Kidney epithelial cell (primary cell): Measurements from ENCODE around the gene NEDD4. TPM values are rescaled to one million over a fixed set of nuclear protein-coding genes. Genes with fewer than 3 reads are reported as not detected.
A peak's percentile ranks its signal among the peaks of the same experiment; 100 is the strongest.

Experiments
- DNase-seq: peaks from one replicate; pipeline ENCODE4 v3.0.0-alpha.2; 2010; ENCODE audit warnings: low read depth
- H3K27me3 ChIP-seq: 2 replicates; pipeline ENCODE4 v1.6.0; 2011; ENCODE audit warnings: low read length; ENCODE audit not compliant: control insufficient read depth, insufficient read depth
- H3K36me3 ChIP-seq: 2 replicates; pipeline ENCODE4 v1.5.1; 2011; ENCODE audit warnings: low read length; ENCODE audit not compliant: control insufficient read depth, insufficient read depth
- H3K4me3 ChIP-seq: 2 replicates; pipeline ENCODE4 v1.5.1; 2011; ENCODE audit warnings: low read depth, mild to moderate bottlenecking, control low read depth, low read length
- CTCF ChIP-seq: IDR thresholded peaks from 2 replicates; pipeline ENCODE4 v1.5.1; 2011; ENCODE audit warnings: mild to moderate bottlenecking, moderate library complexity, low read length, control low read depth, inconsistent platforms; ENCODE audit not compliant: insufficient read depth, poor library complexity, severe bottlenecking
- total RNA-seq: library from RNA; depleted of rRNA; stranded (reverse); fragments of >200 nt; gene quantifications from 2 replicates; pipeline ENCODE4 v1.2.3, GENCODE V29; 2015

The NEDD4 gene
- total RNA-seq, 1 donor from 2014 or later, result 26.8 TPM

DNA sequence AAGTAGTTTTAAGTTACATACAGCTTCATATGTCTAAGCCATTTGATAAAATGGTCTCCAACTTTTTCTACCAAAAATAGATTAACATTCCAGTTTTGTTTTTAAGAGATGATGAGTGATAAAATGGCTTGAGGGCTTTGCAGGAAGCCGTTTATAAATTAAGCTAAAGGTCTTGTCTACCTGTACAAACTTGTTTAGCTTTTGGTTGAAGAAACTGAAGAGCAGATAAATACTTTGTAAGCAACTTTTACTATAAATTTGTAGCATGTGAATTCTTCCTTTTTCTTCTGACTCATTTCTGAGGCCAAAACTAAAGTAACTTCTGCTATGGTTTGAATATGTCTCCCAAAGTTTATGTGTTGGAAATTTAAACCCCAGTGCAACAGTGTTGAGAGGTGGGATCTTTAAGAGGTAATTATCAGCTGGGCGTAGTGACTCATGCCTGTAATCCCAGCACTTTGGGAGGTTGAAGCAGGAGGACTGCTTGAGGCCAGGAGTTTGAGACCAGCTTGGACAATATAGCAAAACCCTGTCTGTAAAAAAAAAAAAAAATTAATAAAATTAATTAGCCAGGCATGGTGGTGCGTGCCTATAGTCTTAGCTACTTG is 8.2 kb upstream of the NEDD4 start:
- DNase-seq, result no peak
- H3K4me3 ChIP-seq, result no peak overlapping the region
- no peaks in the 10 kb centered on the region for H3K27me3 ChIP-seq
- no peak for TF ChIP-seq CTCF
- no peaks in the 10 kb centered on the region for H3K36me3 ChIP-seq

DNA sequence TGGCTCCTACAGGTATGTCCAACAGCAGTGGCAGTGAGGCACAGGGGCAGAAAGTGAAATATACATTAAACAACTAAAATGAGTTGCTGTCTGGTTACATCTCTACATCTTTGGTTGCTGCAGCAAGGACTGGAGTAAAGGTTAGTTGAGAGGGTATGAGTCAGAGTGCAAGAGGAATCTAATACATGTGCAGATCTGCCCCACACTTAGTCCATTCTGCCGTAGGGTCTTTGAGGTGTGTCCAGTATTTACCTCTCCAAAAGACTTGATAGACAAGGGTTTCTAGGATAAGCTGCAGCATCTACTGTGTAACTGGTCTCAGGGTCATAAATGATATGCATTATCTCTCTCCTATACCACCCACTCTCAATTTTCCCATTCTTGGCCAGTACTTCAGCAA is 6.2 kb upstream of the NEDD4 start:
- no peak for DNase-seq
- Histone ChIP-seq H3K36me3 (no peaks in the 10 kb centered on the region), H3K4me3 (no peak overlapping the region), H3K27me3 (no peaks in the 10 kb centered on the region)
- TF ChIP-seq CTCF, result no peak

DNA sequence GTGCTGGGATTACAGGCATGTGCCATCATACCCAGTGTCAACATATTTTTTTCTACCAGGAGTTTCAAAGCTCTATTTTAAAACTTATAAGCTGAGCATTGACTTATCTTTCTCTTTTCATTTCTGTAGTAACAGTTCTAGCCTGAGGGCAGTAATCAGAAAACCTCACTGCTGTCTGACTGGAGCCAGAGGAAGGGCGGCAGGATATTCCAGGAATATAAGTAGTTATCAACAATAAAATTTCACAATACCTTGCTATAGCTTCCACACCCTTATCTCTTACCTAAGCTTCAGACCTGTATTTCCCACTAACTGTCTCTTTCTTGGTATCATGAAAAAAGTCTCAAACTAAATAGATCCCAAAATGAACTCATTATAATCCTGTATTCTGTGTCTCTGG is 5.1 kb upstream of the NEDD4 start:
- DNase-seq, result no peak
- no peaks in the 10 kb centered on the region for H3K27me3 ChIP-seq
- TF ChIP-seq CTCF, result no peak
- H3K4me3 ChIP-seq, result no peak overlapping the region
- no peaks in the 10 kb centered on the region for H3K36me3 ChIP-seq

DNA sequence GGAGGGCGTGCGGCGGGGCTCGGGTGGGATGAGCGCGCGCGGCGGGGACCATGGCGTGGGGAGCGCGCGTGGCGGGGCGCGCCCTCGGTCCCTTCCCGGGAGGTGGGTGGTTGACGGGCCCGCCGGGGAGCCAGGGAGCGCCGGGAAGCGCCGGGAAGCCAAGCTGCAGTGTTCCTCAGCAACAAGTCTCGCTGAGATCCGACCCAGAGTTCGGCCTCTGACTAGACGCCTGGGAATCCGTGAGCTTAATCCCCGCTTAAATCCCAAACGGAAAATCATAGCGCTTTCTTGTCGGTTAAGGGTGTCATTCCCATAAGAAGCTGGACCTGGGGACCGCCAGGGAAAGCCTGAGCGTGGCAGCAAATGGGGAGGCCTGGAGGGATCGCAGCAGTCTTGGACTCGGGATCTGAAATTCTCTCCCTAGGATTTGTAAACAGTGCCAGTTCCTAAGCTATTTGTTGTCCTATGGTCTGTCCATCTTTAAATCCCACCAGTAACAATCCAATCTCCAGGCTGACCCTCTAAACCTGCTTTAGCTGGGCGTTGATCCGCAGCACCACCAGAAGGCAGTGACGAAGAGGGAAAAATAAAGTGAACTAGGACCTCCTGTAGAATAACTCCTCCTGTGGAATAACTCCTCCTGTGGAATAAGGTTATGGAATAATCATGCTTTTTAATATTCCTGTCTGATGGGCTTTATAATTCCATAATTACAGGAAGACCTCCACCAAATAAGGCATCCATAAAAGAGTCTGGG is 570 bp upstream of the NEDD4 start:
- Histone ChIP-seq H3K27me3 (no peaks in the 10 kb centered on the region), H3K4me3 (peak overlapping the region; percentile 69), H3K36me3 (no peaks in the 10 kb centered on the region)
- no peak for DNase-seq
- peak; percentile 13 for TF ChIP-seq CTCF

DNA sequence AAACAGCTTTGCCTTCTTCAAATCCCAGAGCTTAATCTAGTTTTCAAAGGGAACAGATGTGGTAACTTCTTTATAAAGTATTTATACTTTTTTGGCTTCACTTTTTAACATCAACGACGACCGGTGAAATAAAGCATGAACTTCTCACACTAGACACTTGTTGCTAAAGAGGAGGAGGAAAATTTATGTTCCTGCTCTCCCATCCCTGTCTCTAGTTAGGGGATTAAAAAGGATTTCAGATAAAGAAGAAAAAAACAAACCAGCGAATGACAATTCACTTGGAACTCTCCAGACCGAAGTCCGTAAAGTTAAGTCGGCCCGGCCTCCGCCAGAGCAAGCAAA is 672 bp downstream of the NEDD4 start:
- TF ChIP-seq CTCF, result no peak
- H3K27me3 ChIP-seq, result no peaks in the 10 kb centered on the region

More for the DNA sequence above, 672 bp downstream of the NEDD4 start:
- Histone ChIP-seq H3K36me3 (no peaks in the 10 kb centered on the region), H3K4me3 (peak overlapping the region; percentile 69)
- no peak for DNase-seq
